Endothelial cell of umbilical vein (primary cell): Measurements from ENCODE around the gene TBL1Y. TPM values are rescaled to one million over a fixed set of nuclear protein-coding genes. Genes with fewer than 3 reads are reported as not detected.

Experiments
- BruUV-seq: library from RNA; stranded (reverse); fragments of 400-500 nt; replicated peaks from 2 replicates; lab custom pipeline; 2021; lab: Mats Ljungman, UMichigan
- CTCF ChIA-PET: fragments of 300-600, 350-600 bp; sonication (Branson Sonifier 250); formaldehyde crosslinking; loops from one replicate; lab custom pipeline; 2021; ENCODE audit warnings: antibody characterized with exemption, inconsistent platforms; lab: Charles Lee
- POLR2A ChIA-PET: fragments of 300-600, 350-600 bp; sonication (Branson Sonifier 250); formaldehyde crosslinking; loops from one replicate; lab custom pipeline; 2021; ENCODE audit warnings: antibody characterized with exemption, inconsistent platforms; lab: Charles Lee
- DNase-seq: peaks from one replicate; pipeline ENCODE4 v3.0.0-alpha.2; 2011; ENCODE audit warnings: low read depth, low spot score
- FAIRE-seq: peaks from 2 replicates; lab custom pipeline; 2011; peaks lifted over from hg19 to GRCh38; lab: Jason Lieb, UNC
- H2AFZ ChIP-seq: 2 replicates; pipeline ENCODE4 v1.6.0; 2012; ENCODE audit warnings: low read depth, low read length, control low read depth, inconsistent platforms
- H3K27ac ChIP-seq: 2 replicates; pipeline ENCODE4 v1.5.1; 2011; ENCODE audit warnings: low read depth, mild to moderate bottlenecking, control low read depth, low read length, moderate library complexity; ENCODE audit not compliant: insufficient read depth
- H3K27me3 ChIP-seq, 2 experiments: 2 replicates each; pipeline versions ENCODE4 v1.6.0 to v1.6.1; 2011; ENCODE audit warnings: low read length in 2 of 2, mixed read lengths in 1 of 2; ENCODE audit not compliant: control insufficient read depth in 2 of 2, insufficient read depth in 2 of 2
- H3K36me3 ChIP-seq, 2 experiments: 2 replicates in 1 of 2; 3 replicates in 1 of 2; pipeline ENCODE4 v1.5.1; 2011; ENCODE audit warnings: low read length in 2 of 2, mild to moderate bottlenecking in 1 of 2, moderate library complexity in 1 of 2; ENCODE audit not compliant: control insufficient read depth in 2 of 2, insufficient read depth in 2 of 2; ENCODE audit errors: extremely low read depth in 1 of 2
- H3K4me1 ChIP-seq: 3 replicates; pipeline ENCODE4 v1.5.1; 2011; ENCODE audit warnings: mild to moderate bottlenecking, low read length; ENCODE audit not compliant: control insufficient read depth, insufficient read depth; ENCODE audit errors: extremely low read depth
- H3K4me2 ChIP-seq: 2 replicates; pipeline ENCODE4 v1.6.1; 2011; ENCODE audit warnings: low read length, control low read depth, mixed read lengths; ENCODE audit not compliant: insufficient read depth
- H3K4me3 ChIP-seq, 3 experiments: fragments of 200-600 bp in 1 of 3; sonication (generic), shearing (Covaris generic) in 1 of 3; replicated peaks in 1 of 3; 2 replicates each; pipeline ENCODE4 v1.5.1; 2011 to 2016; ENCODE audit warnings: control low read depth in 3 of 3, low read length in 3 of 3, mild to moderate bottlenecking in 2 of 3, inconsistent platforms in 1 of 3, low read depth in 1 of 3, moderate library complexity in 1 of 3; ENCODE audit not compliant: insufficient read depth in 1 of 3
- H3K79me2 ChIP-seq: 2 replicates; pipeline ENCODE4 v1.6.0; 2012; ENCODE audit warnings: low read length, inconsistent platforms; ENCODE audit not compliant: control insufficient read depth, insufficient read depth
- H3K9ac ChIP-seq: replicated peaks from 2 replicates; pipeline ENCODE3; 2011; ENCODE audit warnings: low read length, control low read depth; ENCODE audit not compliant: insufficient read depth; ENCODE audit errors: extremely low read depth
- H3K9me1 ChIP-seq: replicated peaks from 3 replicates; pipeline ENCODE4 v1.6.0; 2011; ENCODE audit warnings: mild to moderate bottlenecking, low read length; ENCODE audit not compliant: control insufficient read depth, insufficient read depth; ENCODE audit errors: extremely low read depth
- H3K9me3 ChIP-seq: replicated peaks from 2 replicates; pipeline ENCODE4 v1.5.1; 2012; ENCODE audit warnings: low read length, inconsistent platforms; ENCODE audit not compliant: control insufficient read depth, insufficient read depth
- H4K20me1 ChIP-seq: replicated peaks from 2 replicates; pipeline ENCODE3; 2011; ENCODE audit warnings: mild to moderate bottlenecking, low read length; ENCODE audit not compliant: control insufficient read depth, insufficient read depth; ENCODE audit errors: extremely low read depth
- CTCF ChIP-seq, 2 donors: IDR thresholded peaks; 1 replicate in 1 of 2; 2 replicates in 1 of 2; pipeline ENCODE4 v1.5.1; 2011; ENCODE audit warnings: low read length in 2 of 2, mild to moderate bottlenecking in 2 of 2, moderate library complexity in 2 of 2, control low read depth in 1 of 2, inconsistent platforms in 1 of 2, low read depth in 1 of 2; ENCODE audit not compliant: insufficient read depth in 1 of 2; ENCODE audit errors: extremely low read depth in 1 of 2
- EZH2 ChIP-seq: IDR thresholded peaks from 2 replicates; pipeline ENCODE4 v1.6.1; 2012; ENCODE audit warnings: borderline replicate concordance, low read depth, mild to moderate bottlenecking, moderate library complexity, low read length, inconsistent platforms; ENCODE audit not compliant: severe bottlenecking
- FOS ChIP-seq: IDR thresholded peaks from 2 replicates; pipeline ENCODE4 v1.6.1; 2011; ENCODE audit warnings: mild to moderate bottlenecking, low read length, moderate library complexity, borderline replicate concordance; ENCODE audit not compliant: insufficient read depth
- GATA2 ChIP-seq: IDR thresholded peaks from 2 replicates; pipeline ENCODE4 v1.7.0; 2011; ENCODE audit warnings: low read depth, mild to moderate bottlenecking, moderate library complexity, mixed read lengths, low read length; ENCODE audit not compliant: insufficient read length, insufficient read depth
- JUN ChIP-seq: IDR thresholded peaks from 2 replicates; pipeline ENCODE4 v1.6.1; 2011; ENCODE audit warnings: borderline replicate concordance, low read depth; ENCODE audit not compliant: insufficient read length, insufficient read depth
- MAX ChIP-seq: IDR thresholded peaks from 2 replicates; pipeline ENCODE4 v1.6.1; 2011; ENCODE audit not compliant: insufficient read depth, insufficient read length
- MYC ChIP-seq: IDR thresholded peaks from one replicate; pipeline ENCODE4 v1.6.1; 2011; ENCODE audit warnings: mild to moderate bottlenecking, low read depth, low read length
- POLR2A ChIP-seq: IDR thresholded peaks from 2 replicates; pipeline ENCODE4 v1.6.1; 2012; ENCODE audit warnings: low read depth, mild to moderate bottlenecking, control low read depth, low read length
- POLR2AphosphoS5 ChIP-seq: IDR thresholded peaks from 2 replicates; pipeline ENCODE4 v1.6.1; 2012; ENCODE audit warnings: low read depth, mild to moderate bottlenecking, control low read depth, low read length, moderate library complexity; ENCODE audit not compliant: insufficient read depth
- dilution Hi-C: fragments of 300-500 bp; cut with MboI; formaldehyde crosslinking; loops from one replicate; pipeline ENCODE4 v1.15.0; 2019; ENCODE audit warnings: low sequenced_read_pairs; ENCODE audit not compliant: extremely low pct_ligation_motif_present
- intact Hi-C: fragments of 100-400 bp; cut with micrococcal nuclease; formaldehyde crosslinking; loops from one replicate; pipeline ENCODE4 v1.10.0; 2022
- polyA plus RNA-seq, 4 experiments: library from polyadenylated mRNA; depleted of rRNA in 3 of 4; stranded (reverse) in 3 of 4; unstranded in 1 of 4; fragments of >200 nt; gene quantifications; 2 replicates each; pipeline versions ENCODE4 v1.2.1 to v1.2.3, GENCODE V29; 2011 to 2012; ENCODE audit warnings: missing spikeins in 1 of 4
- total RNA-seq: library from RNA; stranded (reverse); gene quantifications from 2 replicates; pipeline ENCODE4 v1.2.3, GENCODE V29; 2021

Gene TBL1Y
- total and polyA plus RNA-seq, 2 donors (not counting 3 experiments of a cell fraction or from before 2014, with no cell fraction given), result not detected

GRCh38 chrY:6909856-6910255, 641 bp upstream of the TBL1Y start:
- intact Hi-C loops (no loop called here), dilution Hi-C loops (no loop called here)
- Histone ChIP-seq H4K20me1 (no peaks in the 10 kb centered on the region), H3K9me3 (no peaks in the 10 kb centered on the region), H3K4me3 (no peak overlapping the region), H3K4me2 (no peak overlapping the region), H3K27ac (no peak overlapping the region), H3K4me1 (no peaks in the 10 kb centered on the region), H2AFZ (no peak overlapping the region), H3K27me3 (no peaks in the 10 kb centered on the region), H3K79me2 (no peaks in the 10 kb centered on the region), H3K9ac (no peak overlapping the region), H3K9me1 (no peaks in the 10 kb centered on the region), H3K36me3 (no peaks in the 10 kb centered on the region)
- ChIA-PET POLR2A (no interaction called here), CTCF (no interaction called here)
- TF ChIP-seq FOS, result no peak
- TF ChIP-seq MYC, result no peak
- no peak for TF ChIP-seq EZH2
- no peak for TF ChIP-seq JUN
- TF ChIP-seq MAX, result no peak
- TF ChIP-seq CTCF (IDR thresholded peaks at IDR 0.05; ENCODE audit: extremely low read depth in 1 of 2, insufficient read depth in 1 of 2, low read depth in 1 of 2, low read length in 2 of 2), result no peak
- TF ChIP-seq POLR2A, result no peak
- no peak for TF ChIP-seq GATA2
- no peak for TF ChIP-seq POLR2AphosphoS5
- DNase-seq (no peak), FAIRE-seq (no peak)
- BruUV-seq, result no TSS peak
